ENCODE data around the gene STAU1. TPM values are rescaled to one million over a fixed set of nuclear protein-coding genes. Genes with fewer than 3 reads are reported as not detected.
"Not testable (repeated sequence)": the region's sequence is repeated elsewhere in the genome, so short reads cannot be mapped to it uniquely, and the experiment has no call there.

Gene STAU1
- total RNA-seq, 2 donors from 2014 or later = 73.3 to 88.2 TPM

DNA sequence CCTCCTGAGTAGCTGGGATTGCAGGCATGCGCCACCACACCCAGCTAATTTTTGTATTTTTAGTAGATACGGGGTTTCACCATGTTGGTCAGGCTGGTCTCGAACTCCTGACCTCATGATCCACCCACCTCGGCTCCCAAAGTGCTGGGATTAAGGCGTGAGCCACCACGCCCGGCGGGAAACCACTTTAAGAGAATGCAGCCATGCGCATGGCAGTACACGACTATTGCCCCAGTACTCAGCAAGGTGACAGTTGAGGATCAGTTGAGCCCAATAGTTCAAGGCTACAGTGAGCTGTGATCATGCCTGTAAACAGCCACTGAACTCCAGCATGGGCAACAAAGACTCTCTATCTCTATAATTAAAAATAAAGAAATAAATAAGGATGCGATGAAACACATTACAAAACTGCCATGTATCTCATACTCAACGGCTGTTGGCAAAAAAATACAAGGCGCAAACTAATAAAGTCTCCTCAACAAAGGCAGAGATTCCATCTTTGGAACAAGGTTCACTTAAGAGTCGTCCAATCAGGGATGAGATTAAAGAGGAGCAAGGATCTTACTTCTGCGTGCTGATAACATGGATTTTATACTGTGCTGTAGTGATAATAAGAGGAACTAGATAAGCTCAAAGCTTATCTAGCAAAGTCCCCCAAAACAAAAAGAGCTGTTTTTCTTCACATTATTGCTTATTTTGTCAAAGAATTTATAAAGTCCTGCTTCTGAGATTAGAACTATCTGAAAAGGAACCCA, 51.1 kb downstream of the STAU1 start:
- Mint-ChIP-seq H3K27me3 (no peaks in the 10 kb centered on the region), H3K9me3 (no peaks in the 10 kb centered on the region), H3K27ac (no peak overlapping the region), H3K4me3 (no peak overlapping the region), H3K4me1 (peaks cover 5% of the 10 kb centered on the region), H3K36me3 (ENCODE audit: low read depth) (peaks cover 91% of the 10 kb centered on the region)
- no peak for ATAC-seq (replicated peaks)

DNA sequence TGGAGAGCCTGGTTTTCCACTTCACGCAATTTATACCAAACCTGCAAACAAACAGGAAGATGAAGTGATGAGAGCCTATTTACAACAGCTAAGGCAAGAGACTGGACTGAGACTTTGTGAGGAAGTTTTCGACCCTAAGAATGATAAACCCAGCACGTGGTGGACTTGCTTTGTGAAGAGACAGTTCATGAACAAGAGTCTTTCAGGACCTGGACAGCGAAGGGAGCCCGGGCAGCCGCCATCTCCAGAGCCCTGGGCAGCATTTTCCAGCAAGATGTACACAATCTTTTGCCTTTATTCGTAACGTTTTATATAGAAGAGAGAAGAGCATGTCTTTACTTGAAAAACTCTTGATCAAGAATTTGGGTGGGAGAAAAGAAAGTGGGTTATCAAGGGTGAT, 53.3 kb downstream of the STAU1 start:
- not testable (repeated sequence) for H3K9me3 Mint-ChIP-seq; H3K4me3 Mint-ChIP-seq; H3K4me1 Mint-ChIP-seq; H3K27me3 Mint-ChIP-seq; H3K27ac Mint-ChIP-seq; ATAC-seq (replicated peaks)
- H3K36me3 Mint-ChIP-seq (ENCODE audit: low read depth) = peaks cover 95% of the 10 kb centered on the region

DNA sequence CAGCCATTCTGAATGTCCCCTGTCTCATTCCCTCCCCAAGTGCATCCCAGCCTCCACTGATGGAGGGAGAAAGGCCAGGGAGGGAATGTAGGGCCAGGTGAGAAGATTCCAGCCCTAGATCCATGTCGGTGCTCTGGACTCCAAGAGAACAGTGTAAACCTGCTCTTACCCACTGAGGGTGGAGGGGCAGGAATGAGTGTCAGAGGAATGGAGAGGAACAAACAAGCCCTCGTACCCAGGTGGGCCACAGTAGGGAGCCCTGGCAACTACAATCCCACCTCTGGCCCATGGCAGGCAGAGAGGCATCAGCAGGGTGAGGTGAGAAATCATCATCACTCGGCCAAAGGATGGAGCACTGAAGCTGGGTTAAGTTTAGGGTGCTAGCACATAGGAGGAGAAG, 54.6 kb downstream of the STAU1 start:
- Mint-ChIP-seq H3K4me1 (peaks cover 5% of the 10 kb centered on the region), H3K27me3 (no peaks in the 10 kb centered on the region), H3K36me3 (ENCODE audit: low read depth) (peaks cover 93% of the 10 kb centered on the region), H3K9me3 (no peaks in the 10 kb centered on the region), H3K4me3 (no peak overlapping the region), H3K27ac (no peak overlapping the region)
- ATAC-seq (replicated peaks) = no peak

DNA sequence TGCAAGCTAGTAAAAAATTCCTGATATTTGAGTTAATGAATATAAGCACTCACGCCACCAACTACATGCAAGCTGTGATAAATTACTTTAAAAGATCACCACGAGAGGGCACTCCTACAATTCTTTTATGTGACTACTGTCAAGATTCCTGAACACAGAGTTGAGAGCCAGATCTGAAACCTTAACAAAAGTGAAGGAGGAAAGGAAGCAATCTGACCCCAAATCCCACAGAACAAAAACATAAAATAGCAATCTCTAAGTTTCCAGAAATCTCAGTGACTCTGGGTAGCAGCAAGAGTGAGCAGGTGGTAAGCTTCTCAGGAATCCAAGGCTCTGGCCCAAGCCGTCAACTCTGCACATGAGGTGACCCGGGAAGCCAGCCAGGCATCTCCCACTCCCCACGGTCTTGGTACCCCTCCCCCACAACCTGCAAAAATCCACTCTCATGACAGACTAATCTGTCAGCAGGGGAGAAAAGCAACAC, 55.1 kb downstream of the STAU1 start:
- H3K27ac Mint-ChIP-seq = peak overlapping the region; percentile 39
- no peak overlapping the region for H3K4me3 Mint-ChIP-seq
- no peaks in the 10 kb centered on the region for H3K27me3 Mint-ChIP-seq
- H3K9me3 Mint-ChIP-seq = no peaks in the 10 kb centered on the region
- peaks cover 5% of the 10 kb centered on the region for H3K4me1 Mint-ChIP-seq
- peaks cover 93% of the 10 kb centered on the region for H3K36me3 Mint-ChIP-seq (ENCODE audit: low read depth)
- no peak for ATAC-seq (replicated peaks)

DNA sequence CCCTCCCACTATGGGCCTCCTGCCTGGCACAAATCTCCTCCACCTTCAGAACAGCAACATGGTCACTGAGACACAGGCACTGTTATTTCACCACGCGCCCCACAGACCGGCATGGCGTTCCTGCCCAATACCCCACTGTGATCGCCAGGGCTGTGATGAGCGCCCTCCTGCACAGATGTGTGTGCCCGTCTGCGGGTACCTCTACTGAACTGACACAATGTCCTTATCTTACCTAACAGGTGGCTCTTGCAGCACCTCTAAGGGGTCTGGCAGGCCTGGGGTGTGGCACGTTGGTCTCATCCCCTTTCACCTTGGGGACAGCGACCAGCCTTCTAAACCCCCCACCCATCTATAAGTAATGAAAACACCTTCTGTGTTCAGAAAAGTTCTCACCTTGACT, 64.2 kb downstream of the STAU1 start:
- H3K4me3 Mint-ChIP-seq = no peak overlapping the region
- H3K27me3 Mint-ChIP-seq = no peaks in the 10 kb centered on the region
- H3K9me3 Mint-ChIP-seq = no peaks in the 10 kb centered on the region
- peaks cover 98% of the 10 kb centered on the region for H3K36me3 Mint-ChIP-seq (ENCODE audit: low read depth)
- no peak for ATAC-seq (replicated peaks)
- peak overlapping the region; percentile 22 for H3K27ac Mint-ChIP-seq
- peaks cover 7% of the 10 kb centered on the region for H3K4me1 Mint-ChIP-seq

DNA sequence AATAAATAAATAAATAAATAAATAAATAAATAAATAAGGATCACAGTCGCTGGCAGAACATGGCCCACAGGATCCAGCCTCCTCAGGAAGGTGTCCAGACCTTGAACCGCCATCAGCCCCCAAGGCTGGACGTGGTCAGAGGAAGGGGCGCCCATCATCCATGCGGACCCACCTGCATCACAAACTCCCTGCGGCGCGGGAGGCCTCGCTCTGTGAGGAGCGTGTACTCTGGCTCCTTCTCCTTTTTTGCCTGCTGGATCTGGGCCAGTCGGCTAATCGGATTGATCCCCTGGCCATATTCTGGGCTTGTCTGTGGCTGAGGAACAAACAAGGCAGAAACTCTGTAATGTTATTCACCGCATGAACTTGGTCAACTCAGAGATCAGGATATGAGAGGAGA, 65.2 kb downstream of the STAU1 start:
- Mint-ChIP-seq H3K9me3 (no peaks in the 10 kb centered on the region), H3K4me3 (no peak overlapping the region), H3K27ac (no peak overlapping the region), H3K36me3 (ENCODE audit: low read depth) (peaks cover 98% of the 10 kb centered on the region), H3K27me3 (no peaks in the 10 kb centered on the region), H3K4me1 (peaks cover 7% of the 10 kb centered on the region)
- no peak for ATAC-seq (replicated peaks)

DNA sequence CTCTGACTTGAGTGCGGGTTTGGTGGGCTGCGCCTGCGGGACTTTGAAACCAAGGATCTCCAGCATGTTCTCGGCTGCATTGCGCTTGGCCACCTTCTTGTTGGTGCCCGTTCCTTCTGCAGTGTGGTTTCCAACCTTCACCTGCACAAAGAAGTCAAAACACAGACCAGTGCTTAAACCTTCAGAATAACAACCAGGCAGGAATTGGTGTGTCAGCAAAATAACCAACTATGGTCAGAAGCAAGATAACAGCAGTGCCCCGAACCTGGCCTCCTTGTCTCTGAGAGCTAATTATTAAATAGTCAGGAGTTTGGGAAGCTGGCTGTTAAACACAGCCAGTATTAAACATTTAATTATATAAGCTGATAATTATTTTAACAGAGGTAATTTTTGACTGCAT, 68.1 kb downstream of the STAU1 start:
- Mint-ChIP-seq H3K27me3 (no peaks in the 10 kb centered on the region), H3K4me3 (no peak overlapping the region), H3K36me3 (ENCODE audit: low read depth) (peaks cover 99% of the 10 kb centered on the region), H3K27ac (peak overlapping the region; percentile 58), H3K9me3 (no peaks in the 10 kb centered on the region), H3K4me1 (peaks cover 4% of the 10 kb centered on the region)
- no peak for ATAC-seq (replicated peaks)

DNA sequence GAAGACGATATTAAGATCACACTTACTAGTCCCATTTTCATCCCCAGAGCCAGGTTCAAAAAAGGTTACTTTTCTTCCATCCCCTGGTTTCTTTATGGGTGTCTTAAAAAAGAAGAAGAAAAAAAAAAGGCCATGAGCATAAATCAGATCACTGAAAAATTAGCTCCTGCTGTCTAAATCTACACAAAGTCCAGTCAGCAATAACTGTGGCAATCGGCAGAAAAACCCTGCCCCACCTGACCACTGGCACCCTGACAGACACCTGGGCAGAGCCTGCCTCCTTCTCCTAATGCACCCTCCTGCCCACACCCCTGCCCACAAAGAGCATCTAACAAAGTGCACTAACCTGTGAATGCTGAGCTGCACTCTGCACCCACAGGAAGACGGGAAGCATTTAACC, 69.8 kb downstream of the STAU1 start:
- no peak overlapping the region for H3K4me3 Mint-ChIP-seq

DNA sequence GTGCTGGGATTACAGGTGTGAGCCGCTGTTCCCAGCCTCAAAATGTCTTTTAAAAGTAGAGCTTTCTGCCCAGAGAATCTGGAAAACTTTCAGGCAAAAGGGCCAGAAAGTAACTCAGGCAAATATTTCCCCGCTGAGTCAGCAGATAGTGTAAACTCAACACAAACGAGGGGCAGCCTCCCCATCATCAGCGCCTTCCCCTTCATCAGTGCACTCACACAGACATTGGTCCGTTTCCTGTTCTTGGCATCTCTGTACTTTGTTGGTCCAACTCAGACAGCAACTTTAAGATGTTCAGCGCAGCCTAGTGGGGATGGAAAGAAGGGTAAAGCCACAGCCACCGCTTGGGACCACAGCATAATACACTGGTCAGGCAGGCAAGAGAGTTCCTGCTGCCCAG, 72.6 kb downstream of the STAU1 start:
- Mint-ChIP-seq H3K36me3 (ENCODE audit: low read depth) (peaks cover 97% of the 10 kb centered on the region), H3K4me3 (no peak overlapping the region), H3K27ac (no peak overlapping the region), H3K4me1 (peaks cover 4% of the 10 kb centered on the region), H3K27me3 (no peaks in the 10 kb centered on the region), H3K9me3 (no peaks in the 10 kb centered on the region)
- ATAC-seq (replicated peaks) = no peak

More for the DNA sequence above, 69.8 kb downstream of the STAU1 start:
- H3K9me3 Mint-ChIP-seq = no peaks in the 10 kb centered on the region
- peaks cover 99% of the 10 kb centered on the region for H3K36me3 Mint-ChIP-seq (ENCODE audit: low read depth)
- peak overlapping the region; percentile 20 for H3K27ac Mint-ChIP-seq
- H3K27me3 Mint-ChIP-seq = no peaks in the 10 kb centered on the region
- no peaks in the 10 kb centered on the region for H3K4me1 Mint-ChIP-seq
- no peak for ATAC-seq (replicated peaks)

DNA sequence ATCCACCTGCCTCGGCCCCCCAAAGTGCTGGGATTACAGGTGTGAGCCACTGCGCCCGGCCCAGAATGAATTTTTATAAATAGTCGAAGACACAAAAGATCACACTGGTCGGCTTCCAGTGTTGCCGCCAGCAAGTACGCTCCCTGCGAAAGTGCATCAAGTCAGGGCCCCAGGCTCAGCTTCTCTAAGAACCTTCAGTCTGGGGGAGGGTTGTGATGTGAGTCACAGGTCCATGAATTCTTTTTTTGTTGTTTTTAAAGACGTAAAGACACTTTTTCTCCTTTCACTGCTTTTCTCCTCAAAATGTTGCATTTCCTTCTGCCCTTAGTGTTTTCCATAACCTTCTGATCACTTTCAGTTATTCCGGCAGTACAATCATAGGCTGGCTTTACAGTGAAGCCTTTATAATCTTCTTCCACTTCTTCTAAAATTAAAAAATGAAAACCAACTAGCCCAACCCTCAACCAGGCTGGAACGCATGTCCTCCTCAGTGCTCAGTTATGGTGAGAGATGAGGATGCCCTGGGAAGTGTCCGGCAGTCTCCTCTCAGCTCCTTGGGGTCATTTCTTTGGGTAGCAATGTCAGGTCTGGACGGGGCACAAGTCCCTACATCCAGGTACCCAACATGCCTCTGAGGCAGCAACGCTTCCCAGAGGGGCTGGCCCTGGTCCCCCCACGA, 75.4 kb downstream of the STAU1 start:
- Mint-ChIP-seq H3K4me1 (peaks cover 6% of the 10 kb centered on the region), H3K4me3 (no peak overlapping the region), H3K27me3 (no peaks in the 10 kb centered on the region), H3K9me3 (no peaks in the 10 kb centered on the region), H3K27ac (peak overlapping the region; percentile 75), H3K36me3 (ENCODE audit: low read depth) (peaks cover 79% of the 10 kb centered on the region)
- no peak for ATAC-seq (replicated peaks)

DNA sequence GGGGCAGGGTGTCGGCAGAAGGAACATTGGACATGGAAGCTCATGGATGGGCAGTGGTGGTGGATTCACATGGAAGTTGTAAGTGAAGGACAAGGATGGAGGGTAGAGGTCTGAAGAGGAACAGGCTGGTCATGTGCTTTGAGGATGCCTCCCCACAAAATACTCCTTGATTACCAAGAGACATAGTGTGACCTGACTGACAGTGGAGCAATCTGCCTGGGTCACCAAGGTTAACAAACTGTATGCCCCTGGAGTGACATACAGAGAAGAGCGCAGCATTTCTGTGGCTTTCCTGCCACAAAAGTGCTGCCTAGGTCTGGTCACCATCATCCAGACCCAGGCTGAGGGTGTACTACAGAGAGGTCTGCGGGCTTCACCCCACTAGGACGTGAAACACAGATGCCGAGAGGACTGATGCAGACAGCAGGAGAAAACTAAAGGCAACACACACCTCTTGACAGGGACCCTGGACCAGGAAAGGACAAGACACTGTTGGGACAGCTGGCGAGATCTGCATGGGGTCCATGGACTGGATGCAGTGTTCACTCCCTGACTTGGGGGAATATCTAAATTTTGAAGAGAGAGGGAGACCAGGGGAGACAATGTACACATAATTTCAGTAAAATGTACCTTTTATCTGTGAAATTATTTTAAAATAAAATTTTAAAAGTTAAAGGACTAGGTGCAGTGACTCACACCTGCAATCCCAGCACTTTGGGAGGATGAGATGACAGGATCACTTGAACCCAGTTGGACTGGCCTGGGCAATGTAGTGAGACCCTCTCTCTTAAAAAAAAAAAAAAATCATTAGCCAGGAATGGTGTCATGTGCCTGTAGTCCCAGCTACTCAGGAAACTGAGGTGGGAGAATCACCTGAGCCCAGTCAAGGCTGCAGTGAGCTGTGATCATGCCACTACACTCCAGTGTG, 77.1 kb downstream of the STAU1 start:
- no peak for ATAC-seq (replicated peaks)

DNA sequence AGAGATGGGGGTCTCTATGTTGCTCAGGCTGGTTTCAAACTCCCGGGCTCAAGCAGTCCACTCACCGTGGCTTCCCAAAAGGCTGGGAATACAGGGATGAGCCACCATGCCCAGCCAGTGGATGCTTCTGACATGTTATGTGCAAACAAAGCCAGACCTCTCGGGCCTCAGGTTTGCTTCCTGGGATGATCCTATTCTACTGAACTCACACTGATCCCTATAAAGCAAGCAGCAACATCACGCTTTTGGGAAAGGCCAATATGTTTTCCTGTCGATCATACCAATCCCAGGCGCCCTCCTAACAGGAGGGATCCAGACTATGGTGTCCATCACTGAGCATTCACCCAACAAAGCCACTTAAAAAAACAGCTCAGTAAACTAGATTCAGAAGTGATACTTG, 81.8 kb downstream of the STAU1 start:
- no peak overlapping the region for H3K4me3 Mint-ChIP-seq
- H3K9me3 Mint-ChIP-seq = no peaks in the 10 kb centered on the region
- H3K4me1 Mint-ChIP-seq = peaks cover 6% of the 10 kb centered on the region
- H3K36me3 Mint-ChIP-seq (ENCODE audit: low read depth) = peaks cover 67% of the 10 kb centered on the region
- no peak for ATAC-seq (replicated peaks)
- H3K27me3 Mint-ChIP-seq = no peaks in the 10 kb centered on the region
- no peak overlapping the region for H3K27ac Mint-ChIP-seq

More for the DNA sequence above, 77.1 kb downstream of the STAU1 start:
- H3K27me3 Mint-ChIP-seq = no peaks in the 10 kb centered on the region
- H3K4me3 Mint-ChIP-seq = no peak overlapping the region
- peaks cover 64% of the 10 kb centered on the region for H3K36me3 Mint-ChIP-seq (ENCODE audit: low read depth)
- peak overlapping the region; percentile 78 for H3K27ac Mint-ChIP-seq
- H3K4me1 Mint-ChIP-seq = peaks cover 6% of the 10 kb centered on the region
- no peaks in the 10 kb centered on the region for H3K9me3 Mint-ChIP-seq

DNA sequence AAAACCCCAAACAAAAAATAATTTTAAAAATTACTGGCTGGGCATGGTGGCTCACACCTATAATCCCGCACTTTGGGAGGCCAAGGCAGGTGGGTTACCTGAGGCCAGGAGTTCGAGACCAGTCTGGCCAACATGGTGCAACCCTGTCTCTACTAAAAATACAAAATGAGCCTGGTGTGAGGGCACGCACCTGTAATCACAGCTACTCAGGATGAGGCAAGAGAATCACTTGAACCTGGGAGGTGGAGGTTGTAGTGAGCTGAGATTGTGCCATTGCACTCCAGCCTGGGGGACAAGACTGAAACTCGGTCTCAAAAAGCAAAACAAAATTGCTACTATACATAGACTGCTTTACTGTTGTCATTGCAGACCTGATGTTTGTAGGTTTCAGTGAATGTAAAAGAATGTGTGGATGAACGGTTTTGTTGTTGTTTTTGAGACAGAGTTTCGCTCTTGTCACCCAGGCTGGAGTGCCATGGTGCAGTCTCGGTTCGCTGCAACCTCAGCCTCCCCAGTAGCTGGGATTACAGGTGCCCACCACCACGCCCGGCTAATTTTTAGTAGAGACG, 83.1 kb downstream of the STAU1 start:
- not testable (repeated sequence) for H3K4me3 Mint-ChIP-seq; H3K4me1 Mint-ChIP-seq; H3K27ac Mint-ChIP-seq; ATAC-seq (replicated peaks); H3K27me3 Mint-ChIP-seq; H3K9me3 Mint-ChIP-seq
- peaks cover 67% of the 10 kb centered on the region for H3K36me3 Mint-ChIP-seq (ENCODE audit: low read depth)

DNA sequence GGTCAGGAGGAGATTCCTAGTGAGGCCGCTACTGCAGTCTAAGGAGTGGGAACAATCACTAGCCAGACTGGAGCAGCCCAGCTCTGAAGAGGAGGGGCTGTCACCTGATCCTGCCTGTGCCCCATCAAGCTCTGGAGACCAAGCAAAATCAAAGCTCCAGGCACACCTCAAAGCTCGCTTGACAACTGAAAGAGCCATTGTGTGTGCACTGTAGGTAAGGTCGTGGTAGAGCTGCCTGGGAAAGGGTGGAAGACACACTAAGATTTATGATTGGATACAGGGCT, 83.8 kb downstream of the STAU1 start:
- H3K36me3 Mint-ChIP-seq (ENCODE audit: low read depth) = peaks cover 69% of the 10 kb centered on the region

More for the DNA sequence above, 83.8 kb downstream of the STAU1 start:
- no peaks in the 10 kb centered on the region for H3K9me3 Mint-ChIP-seq
- H3K4me3 Mint-ChIP-seq = no peak overlapping the region
- no peaks in the 10 kb centered on the region for H3K4me1 Mint-ChIP-seq
- no peaks in the 10 kb centered on the region for H3K27me3 Mint-ChIP-seq
- H3K27ac Mint-ChIP-seq = no peak overlapping the region
- no peak for ATAC-seq (replicated peaks)

Data from activated T-helper 17 cell treated with anti-CD3 and anti-CD28 coated beads, Interleukin-2, amount 50 U/mL, for 72 hours (primary cell).